ENCODE data around the gene AP2A2.

The AP2A2 gene

DNA sequence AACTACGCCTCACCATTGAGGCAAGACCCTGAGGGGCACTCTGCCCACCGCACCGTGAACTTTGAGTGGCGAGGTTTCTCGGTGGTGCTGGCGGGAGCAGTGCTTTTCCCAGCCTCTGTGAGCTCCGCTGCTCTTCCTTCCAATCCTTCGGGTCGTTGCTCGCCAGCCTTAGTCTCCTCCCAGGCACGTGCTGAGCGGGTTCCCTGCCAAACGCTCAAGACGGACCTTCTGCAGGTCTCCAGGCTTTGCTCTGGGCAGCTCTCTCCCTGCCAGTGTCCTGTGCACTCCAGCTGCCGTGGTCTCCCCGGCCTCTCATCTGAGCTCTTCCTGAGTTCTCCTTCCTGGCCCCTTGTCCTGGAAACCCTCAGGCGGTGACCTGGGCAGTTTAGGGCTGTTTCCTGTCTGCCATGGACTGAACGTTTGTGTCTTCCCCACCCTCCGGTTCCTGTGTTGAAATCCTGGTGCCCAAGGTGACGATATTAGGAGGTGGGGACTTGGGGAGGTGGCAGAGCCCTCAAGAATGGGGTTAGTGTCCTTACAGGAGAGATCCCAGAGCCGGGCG lies 122.0 kb downstream of the AP2A2 start:
- no peak for DNase-seq

DNA sequence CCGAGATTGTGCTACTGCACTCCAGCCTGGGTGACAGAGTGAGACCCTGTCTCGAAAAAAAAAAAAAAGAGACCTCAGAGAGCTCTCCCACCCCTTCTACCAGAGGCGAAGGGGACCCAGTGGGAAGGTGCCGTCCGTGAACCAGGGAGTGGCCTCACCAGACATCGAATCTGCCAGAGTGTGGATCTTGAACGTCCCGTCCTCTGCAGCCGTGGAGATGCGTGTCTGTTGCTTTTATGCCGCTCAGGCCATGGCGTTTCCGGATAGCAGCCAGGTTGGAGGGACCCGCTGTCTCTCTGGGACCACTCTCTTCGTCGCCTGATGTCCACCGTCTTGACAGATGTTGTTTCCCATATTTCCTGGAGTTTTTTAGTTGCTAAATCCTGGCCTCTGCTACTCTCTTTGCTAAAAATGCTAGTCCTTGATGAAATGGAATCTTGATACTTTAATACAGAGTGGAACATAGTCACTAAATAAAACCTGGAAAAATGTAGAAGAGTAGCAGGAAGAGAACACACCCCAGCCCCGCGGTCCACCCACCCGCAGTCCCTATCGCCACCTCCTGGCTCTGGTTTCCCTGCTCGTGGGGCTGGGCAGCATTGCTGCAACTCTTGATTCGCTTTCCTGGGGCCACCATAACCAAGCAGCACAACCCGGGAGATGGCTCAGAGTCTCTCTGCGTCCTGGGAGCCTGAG lies 122.9 kb downstream of the AP2A2 start:
- no peak for DNase-seq

DNA sequence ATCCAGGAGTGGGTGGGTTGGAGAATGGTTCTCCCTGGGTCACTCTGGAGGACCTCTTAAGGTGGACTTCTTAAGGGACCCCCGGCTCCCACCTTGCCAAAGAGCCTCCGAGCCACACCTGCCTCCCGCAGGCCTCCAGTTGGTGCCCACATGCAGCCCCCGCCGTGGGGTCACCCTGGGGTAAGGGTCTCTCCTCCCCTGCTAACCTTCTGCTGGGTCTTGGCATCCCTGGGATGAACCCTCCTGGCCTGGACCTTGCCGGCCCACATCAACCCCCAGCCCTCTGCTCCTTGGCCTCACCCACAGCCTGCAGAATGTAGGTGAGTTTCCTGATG lies 123.4 kb downstream of the AP2A2 start:
- DNase-seq: no peak

- DNase-seq: no peak
Observed at GRCh38 chr11:1049431-1049891, 123.8 kb downstream of the AP2A2 start.

DNA sequence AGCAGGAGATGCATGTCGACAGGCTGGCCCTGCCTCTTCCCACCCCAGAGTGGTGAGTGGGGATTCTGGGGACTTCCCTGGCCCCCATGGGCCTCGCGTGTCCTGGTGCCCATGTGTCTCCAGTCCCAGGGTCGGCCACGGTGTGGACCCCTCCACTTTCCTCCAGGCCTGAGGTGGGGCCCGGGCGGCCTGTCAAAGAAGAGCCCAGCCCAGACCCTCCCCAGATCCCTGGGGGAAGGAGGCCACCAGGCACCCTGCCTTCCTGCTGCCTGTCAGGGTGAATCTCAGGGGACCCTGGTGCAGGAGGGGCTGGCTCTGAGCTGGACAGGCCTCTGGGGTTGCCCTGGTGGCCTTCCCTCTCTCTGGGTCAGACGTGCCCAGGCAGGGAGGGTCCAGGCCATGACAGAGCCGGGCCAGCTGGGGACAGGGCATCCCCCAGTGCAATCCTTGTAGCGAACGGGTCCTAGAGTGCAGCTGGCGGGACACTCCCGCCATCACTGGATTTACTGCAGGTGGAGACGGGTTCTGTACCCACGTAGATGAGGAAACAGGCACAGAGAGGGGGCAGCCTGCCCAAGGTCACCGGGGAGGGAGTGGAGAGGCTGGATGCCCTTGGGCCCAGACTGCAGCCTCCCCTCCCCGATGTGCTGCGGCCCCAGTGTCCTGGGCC lies 124.4 kb downstream of the AP2A2 start:
- no peak for DNase-seq

GRCh38 chr11:1050581-1051355 lies 125.1 kb downstream of the AP2A2 start:
- peak; percentile 60 for DNase-seq

GRCh38 chr11:1051356-1052132 lies 125.9 kb downstream of the AP2A2 start:
- DNase-seq: no peak

- no peak for DNase-seq
Observed at GRCh38 chr11:1052133-1053011, 126.7 kb downstream of the AP2A2 start.

DNA sequence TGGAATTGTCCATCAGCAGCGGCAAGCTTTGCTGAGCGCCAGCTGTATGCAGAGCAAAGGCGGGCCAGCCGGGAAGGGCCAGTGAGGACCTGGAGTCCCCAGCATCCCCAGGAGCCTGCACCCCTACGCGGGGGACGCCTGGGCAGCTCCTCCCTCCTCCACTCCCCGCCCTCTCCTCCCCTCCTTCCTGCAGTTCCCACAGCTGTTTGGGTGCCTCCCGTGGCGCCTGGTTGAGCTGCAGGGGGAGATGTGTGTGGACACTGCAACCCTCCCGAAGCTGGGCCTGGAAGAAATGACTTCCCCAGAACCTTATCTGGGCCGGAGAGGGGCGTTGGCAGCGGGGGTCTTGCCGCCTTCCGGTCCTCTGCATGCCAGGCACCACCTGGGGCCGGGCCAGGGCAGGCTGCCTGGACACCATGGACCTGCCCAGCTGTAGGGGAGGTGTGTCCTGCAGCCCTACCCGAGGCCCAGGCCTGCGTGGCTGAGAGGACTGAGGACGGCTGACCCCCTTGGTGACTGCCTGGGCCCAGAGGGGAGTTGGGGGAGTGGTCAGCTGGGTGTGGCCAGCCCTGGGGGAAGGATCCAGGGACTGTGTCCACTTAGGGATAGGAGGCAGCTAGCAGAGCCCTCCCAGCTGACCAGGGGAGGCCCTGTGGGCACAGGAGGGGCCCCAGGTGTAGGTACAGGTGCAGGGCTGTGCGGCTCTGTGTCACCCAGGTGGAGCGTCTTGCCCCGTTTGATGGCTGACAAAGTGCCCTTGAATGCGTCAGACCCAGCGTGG lies 127.6 kb downstream of the AP2A2 start:
- no peak for DNase-seq

GRCh38 chr11:1054143-1055108 lies 128.8 kb downstream of the AP2A2 start:
- no peak for DNase-seq

DNA sequence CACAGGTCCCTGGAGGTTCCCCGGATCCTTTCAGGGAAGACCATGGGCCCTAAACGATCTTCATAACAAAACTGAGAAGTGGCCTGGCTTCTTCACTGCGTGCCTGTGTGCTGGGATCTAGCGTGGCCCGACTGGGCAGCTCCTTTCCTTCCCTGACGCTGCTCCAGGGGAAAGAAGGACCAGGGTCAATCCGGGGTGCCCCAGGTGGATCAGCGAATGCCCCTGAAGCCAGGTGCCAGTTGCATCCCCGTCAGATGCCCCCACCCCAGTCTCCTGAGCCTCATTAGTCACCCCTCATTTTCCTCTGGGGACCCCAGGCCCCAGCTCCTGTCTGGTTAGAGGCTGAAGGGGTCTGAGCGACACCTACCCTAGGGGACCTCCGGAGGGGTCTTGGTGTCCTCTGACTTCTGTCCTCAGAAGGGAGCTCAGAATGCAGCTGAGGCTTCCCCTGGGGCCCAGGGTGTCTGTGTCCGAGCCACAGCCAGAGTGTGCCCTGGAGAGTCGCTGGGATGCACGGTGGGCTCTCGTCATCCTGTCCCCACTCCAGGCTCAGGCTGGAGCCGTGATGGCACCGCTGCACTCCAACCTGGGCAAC lies 129.5 kb downstream of the AP2A2 start:
- DNase-seq: no peak

DNA sequence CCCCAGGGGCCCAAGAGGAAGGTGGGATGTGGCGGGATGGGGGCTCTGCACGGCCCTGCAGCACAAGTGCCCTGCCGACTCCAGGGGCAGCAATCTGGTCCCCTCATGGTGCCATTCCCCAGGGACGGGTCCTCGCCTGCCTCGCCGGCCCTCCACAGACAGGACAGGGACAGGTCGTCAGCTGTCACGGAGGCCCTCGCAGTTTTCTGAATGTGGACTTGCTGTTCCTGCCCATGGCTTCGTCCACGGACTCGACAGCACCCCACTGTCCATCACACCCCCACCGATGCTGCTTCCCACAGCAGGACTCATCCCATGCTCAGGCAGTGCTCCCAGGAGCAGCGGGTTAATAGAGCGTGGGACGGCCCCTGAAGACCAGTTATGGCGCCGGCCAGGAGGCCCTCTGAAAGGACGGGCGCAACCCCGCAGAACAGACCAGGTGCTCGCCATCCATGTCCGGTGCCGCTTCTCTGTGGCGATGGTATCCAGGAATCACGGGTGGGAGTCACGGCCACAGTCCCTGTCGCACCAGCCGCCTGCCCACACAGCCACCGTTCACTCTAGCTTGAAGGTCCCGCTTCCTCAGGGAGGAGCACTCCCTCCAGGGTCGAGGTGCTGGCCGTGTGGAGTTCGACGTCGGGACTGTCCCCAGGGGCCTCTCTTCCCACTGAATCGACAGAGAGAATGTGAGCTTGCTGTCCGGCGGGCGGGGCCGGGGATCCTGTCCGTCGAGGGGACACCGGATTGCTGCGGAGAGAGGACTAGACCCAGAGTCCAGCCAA lies 130.5 kb downstream of the AP2A2 start:
- no peak for DNase-seq

GRCh38 chr11:1057806-1058205 lies 132.1 kb downstream of the AP2A2 start:
- DNase-seq: no peak

DNA sequence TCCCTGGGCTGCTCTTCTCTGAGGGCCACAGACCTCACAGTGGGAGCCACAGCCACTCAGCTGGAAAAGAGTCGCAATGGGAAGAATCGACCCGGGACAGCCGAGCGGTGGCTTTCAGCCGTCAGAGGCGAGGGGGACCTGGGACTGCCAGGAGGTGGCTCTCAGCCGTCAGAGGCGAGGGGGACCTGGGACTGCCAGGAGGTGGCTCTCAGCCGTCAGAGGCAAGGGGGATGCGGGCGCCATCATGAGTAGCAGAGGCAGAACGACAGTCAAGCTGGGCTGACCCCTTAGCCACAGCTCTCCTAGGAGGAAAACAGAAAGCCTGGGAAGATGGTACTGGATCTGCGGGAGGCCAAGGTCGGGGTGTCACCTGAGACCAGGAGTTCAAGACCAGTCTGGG lies 134.1 kb downstream of the AP2A2 start:
- no peak for DNase-seq

DNA sequence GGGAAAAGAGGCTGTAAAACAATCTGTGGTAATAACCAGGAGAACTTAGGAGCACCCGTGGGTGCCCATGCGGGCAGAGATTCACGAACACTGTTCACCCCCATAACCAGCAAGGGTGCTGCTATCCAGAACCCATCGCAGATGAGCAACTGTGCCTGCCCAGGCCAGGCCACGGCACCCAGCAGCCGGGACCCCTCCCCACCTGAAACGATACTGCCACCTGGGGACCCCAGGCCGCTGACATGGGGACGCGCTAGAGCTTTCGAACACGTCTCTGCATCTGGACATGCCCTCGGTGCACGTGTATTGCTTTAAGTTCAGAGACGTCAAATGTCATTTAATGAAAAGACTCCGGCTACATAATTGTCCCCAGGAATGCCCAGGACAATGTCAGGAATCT lies 134.7 kb downstream of the AP2A2 start:
- DNase-seq: no peak

GRCh38 chr11:1060852-1061616 lies 135.4 kb downstream of the AP2A2 start:
- DNase-seq: no peak

Data from midbrain (tissue), 1 donor.